ENCODE results near the gene OR10H3. TPM values are rescaled to one million over a fixed set of nuclear protein-coding genes. Genes with fewer than 3 reads are reported as not detected.

OR10H3 gene
- total and polyA plus RNA-seq, 2 of the 8 experiments (the other 6 are each of a cell fraction or from before 2014, with no cell fraction given), result not detected

GRCh38 chr19:15780610-15781418 is 43.0 kb downstream of the OR10H3 start:
- POLR2A ChIA-PET (ENCODE audit: partially characterized antibody), result no interaction called here
- Histone ChIP-seq H4K5ac (ENCODE audit: insufficient read length, low read depth, low read length) (no peak overlapping the region), H2AFZ (ENCODE audit: low read length) (no peak overlapping the region), H3K4me1 (replicated peaks in 1 of 4; ENCODE audit: control insufficient read depth in 3 of 4, insufficient read depth in 4 of 4, low read length in 3 of 4) (no peaks in the 10 kb centered on the region), H3K18ac (ENCODE audit: extremely low read depth, low read length) (no peak overlapping the region), H3K9me3 (ENCODE audit: insufficient read depth in 2 of 2, low read depth in 1 of 2, low read length in 1 of 2) (peaks cover 45 to 70% of the 10 kb centered on the region in 2 experiments), H3K27me3 (replicated peaks in 1 of 4; ENCODE audit: control insufficient read depth in 3 of 4, extremely low read depth in 1 of 4, insufficient read depth in 3 of 4, low read length in 3 of 4) (no peaks in the 10 kb centered on the region), H2BK20ac (ENCODE audit: low read length) (no peak overlapping the region), H2BK12ac (ENCODE audit: low read depth, low read length) (no peak overlapping the region), H3K4ac (replicated peaks; ENCODE audit: insufficient read length, low read depth, low read length) (no peak overlapping the region), H3K56ac (replicated peaks; ENCODE audit: insufficient read length, low read depth, low read length) (no peak overlapping the region), H4K8ac (ENCODE audit: extremely low read depth, insufficient read depth, low read length) (no peak overlapping the region), H2BK120ac (replicated peaks; ENCODE audit: low read depth, low read length) (no peak overlapping the region), H3K79me1 (ENCODE audit: low read depth, low read length) (no peaks in the 10 kb centered on the region), H3K4me2 (ENCODE audit: insufficient read depth in 1 of 2, low read depth in 2 of 2, low read length in 2 of 2) (no peak overlapping the region), H3K9ac (replicated peaks in 1 of 4; ENCODE audit: extremely low read depth in 1 of 4, low read depth in 3 of 4, low read length in 3 of 4) (no peak overlapping the region), H3K14ac (ENCODE audit: insufficient read length) (no peak overlapping the region), H3K36me3 (ENCODE audit: control insufficient read depth in 2 of 4, insufficient read depth in 4 of 4, low read length in 3 of 4) (no peaks in the 10 kb centered on the region), H3K23me2 (ENCODE audit: low read depth, low read length) (no peaks in the 10 kb centered on the region; the same call in 1 of the 2 replicates), H2AK5ac (ENCODE audit: low read depth, low read length) (no peak overlapping the region), H3K4me3 (ENCODE audit: extremely low read depth in 1 of 4, insufficient read depth in 2 of 4, low read depth in 3 of 4, low read length in 4 of 4) (no peak overlapping the region), H4K20me1 (replicated peaks in 1 of 2; ENCODE audit: control insufficient read depth in 1 of 2, insufficient read depth in 2 of 2, low read length in 2 of 2) (no peaks in the 10 kb centered on the region), H3K27ac (ENCODE audit: low read depth, low read length) (no peak overlapping the region), H4K91ac (replicated peaks; ENCODE audit: insufficient read length, low read length) (no peak overlapping the region), H3K79me2 (ENCODE audit: control insufficient read depth in 1 of 2, insufficient read depth in 2 of 2, low read length in 2 of 2) (no peaks in the 10 kb centered on the region), H2BK15ac (ENCODE audit: low read length) (no peak overlapping the region), H2BK5ac (ENCODE audit: low read depth, low read length) (no peak overlapping the region), H3K23ac (ENCODE audit: insufficient read length) (no peak overlapping the region)
- WGBS, 2 experiments (ENCODE audit: extremely low coverage in 1 of 2, insufficient coverage in 1 of 2, insufficient read length in 1 of 2, insufficient replicate concordance in 2 of 2, low coverage in 1 of 2, low lambda C conversion rate in 2 of 2, missing lambda C conversion rate in 1 of 2), result 62% methylated on average over 6 of the region's 7 CpGs; no CpG with 5 or more reads in 1 of the 2 experiments
- CTCF ChIA-PET (ENCODE audit: partially characterized antibody), result no interaction called here
- no peak for DNase-seq (ENCODE audit: low read depth in 1 of 2, low spot score in 2 of 2)
- FAIRE-seq, result no peak
- TF ChIP-seq HDAC2 (IDR thresholded peaks at IDR 0.05; ENCODE audit: borderline replicate concordance in 1 of 2, low read depth in 2 of 2, low read length in 2 of 2), result no peak
- no peak for TF ChIP-seq CBX5 (IDR thresholded peaks at IDR 0.05; ENCODE audit: low read depth, low read length)
- TF ChIP-seq CTCF (IDR thresholded peaks at IDR 0.05; ENCODE audit: control extremely low read depth in 1 of 3, insufficient read depth in 1 of 3, low read depth in 1 of 3, low read length in 3 of 3), result no peak
- TF ChIP-seq SP2 (IDR thresholded peaks at IDR 0.05; ENCODE audit: low read length), result no peak
- TF ChIP-seq NRF1 (IDR thresholded peaks at IDR 0.05; ENCODE audit: low read depth, low read length), result no peak
- TF ChIP-seq CEBPB (IDR thresholded peaks at IDR 0.05; ENCODE audit: low read depth, low read length), result no peak
- no peak for TF ChIP-seq TBP (IDR thresholded peaks at IDR 0.05; ENCODE audit: low read depth, low read length)
- TF ChIP-seq ASH2L (IDR thresholded peaks at IDR 0.05; ENCODE audit: low read length), result no peak
- TF ChIP-seq SUZ12 (IDR thresholded peaks at IDR 0.05; ENCODE audit: low read length), result no peak
- no peak for TF ChIP-seq BACH1 (IDR thresholded peaks at IDR 0.05; ENCODE audit: low read length)
- no peak for TF ChIP-seq SRF (IDR thresholded peaks at IDR 0.05; ENCODE audit: low read depth, low read length)
